Measurements from ENCODE around the gene GRID2.

The GRID2 gene

DNA sequence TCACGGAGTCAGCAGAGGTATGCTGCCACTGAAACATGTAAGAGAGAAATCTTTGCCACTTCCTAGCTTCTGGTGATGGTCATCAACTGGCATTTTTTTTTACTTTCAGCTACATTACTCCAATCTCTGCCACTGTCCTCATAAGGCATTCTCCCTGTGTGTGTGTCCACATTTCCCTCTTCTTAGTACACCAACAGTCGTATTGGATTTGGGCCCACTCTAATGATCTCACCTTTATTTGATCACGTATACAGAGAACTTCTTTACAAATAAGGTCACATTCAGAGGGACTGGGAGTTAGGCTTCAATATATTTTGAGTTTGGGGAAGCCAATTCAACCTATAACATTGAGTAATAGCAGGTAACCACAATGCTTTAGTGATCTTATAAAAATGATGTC lies 649.1 kb downstream of the GRID2 start:
- no peak for DNase-seq (ENCODE audit: low read depth in 2 of 2, low spot score in 1 of 2)

DNA sequence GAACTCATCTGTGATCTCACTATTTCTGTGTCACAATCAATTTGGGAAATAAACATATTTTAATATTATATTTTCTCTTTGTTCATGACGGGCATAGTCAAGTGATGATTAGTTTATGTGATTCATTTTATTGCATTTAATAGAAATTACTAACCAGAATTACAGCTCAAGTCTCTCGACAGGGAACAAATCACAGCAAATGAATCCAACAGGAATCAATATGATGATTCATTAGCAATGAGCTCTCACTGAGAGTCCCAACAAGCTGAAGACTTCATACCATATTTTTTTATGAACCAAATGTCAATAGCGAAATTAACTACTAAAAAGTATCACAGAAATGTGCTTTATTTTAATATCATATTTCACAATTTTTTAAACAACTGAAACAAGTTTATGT lies 649.7 kb downstream of the GRID2 start:
- no peak for DNase-seq (ENCODE audit: low read depth in 2 of 2, low spot score in 1 of 2)

DNA sequence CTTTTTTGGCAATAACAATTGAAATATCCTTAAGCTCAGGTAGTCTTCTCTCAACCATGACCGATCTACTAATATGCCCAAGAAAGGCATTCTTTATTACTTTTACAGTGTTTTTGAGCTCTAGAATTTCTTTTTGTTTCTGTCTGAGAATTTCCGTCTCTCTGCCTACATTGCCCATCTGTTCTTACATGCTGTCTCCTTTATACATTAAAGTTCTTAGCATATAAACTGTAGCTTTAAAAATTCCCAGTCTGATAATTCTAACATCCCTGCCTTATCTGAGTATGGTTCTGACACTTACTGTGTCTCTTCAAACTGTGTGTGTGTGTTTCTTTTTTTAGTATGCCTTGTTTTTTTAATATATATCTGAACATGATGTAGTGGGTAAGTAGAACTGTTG lies 658.1 kb downstream of the GRID2 start:
- no peak for DNase-seq (ENCODE audit: low read depth in 2 of 2, low spot score in 1 of 2)

DNA sequence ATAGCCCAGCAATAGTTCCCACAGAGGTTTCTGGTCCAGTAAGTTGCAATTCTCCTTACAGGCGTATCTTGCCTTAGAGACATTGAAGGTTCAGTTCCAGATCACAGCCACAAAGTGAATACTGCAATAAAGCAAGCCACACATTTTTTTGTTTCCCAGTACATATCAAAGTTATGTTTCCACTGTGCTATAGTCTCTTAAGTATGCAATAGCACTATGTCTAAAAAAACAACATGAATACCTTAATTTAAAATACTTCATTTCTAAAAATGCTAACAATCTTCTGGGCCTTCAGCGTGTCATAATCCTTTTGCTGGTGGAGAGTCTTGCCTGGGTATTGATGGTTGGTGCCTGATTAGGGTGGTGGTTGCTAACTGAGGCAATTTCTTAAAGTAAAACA lies 659.1 kb downstream of the GRID2 start:
- DNase-seq (ENCODE audit: low read depth in 2 of 2, low spot score in 1 of 2): no peak

DNA sequence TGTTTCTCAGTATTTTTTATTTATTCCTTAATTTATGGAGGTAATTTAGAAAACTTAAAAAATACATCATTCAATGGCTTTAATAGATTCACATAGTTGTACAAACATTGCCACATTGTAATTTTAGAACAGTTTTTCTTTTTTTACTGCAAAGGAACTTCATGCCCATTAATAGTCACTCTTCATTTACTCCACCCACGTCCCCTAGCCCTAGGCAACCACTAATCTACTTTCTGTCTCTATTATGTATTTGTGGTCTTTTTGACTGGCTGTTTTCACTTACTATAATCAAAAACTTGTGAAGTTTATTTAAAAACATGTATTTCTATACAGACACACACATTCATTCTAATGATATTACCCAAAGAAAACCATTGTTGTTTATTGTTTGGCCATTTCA lies 664.8 kb downstream of the GRID2 start:
- DNase-seq (ENCODE audit: low read depth in 2 of 2, low spot score in 1 of 2): no peak

DNA sequence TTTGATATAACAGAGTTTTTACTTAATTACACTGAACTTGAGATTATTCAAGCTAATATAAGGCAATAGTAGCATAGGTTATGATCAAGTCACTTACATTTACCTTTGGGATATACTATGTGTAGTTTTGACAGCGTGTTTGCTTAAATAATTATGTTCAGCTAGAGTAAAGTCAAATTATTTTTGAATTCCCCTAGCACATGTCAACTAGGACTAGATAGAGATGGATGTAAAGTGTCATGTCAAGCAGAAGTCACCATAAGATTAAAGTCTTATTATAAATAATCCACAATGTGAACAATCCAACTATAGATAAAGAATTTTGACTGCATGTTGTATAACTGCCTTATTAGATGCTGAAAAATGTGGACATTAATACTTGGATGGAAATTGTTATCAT lies 665.2 kb downstream of the GRID2 start:
- no peak for DNase-seq (ENCODE audit: low read depth in 2 of 2, low spot score in 1 of 2)

DNA sequence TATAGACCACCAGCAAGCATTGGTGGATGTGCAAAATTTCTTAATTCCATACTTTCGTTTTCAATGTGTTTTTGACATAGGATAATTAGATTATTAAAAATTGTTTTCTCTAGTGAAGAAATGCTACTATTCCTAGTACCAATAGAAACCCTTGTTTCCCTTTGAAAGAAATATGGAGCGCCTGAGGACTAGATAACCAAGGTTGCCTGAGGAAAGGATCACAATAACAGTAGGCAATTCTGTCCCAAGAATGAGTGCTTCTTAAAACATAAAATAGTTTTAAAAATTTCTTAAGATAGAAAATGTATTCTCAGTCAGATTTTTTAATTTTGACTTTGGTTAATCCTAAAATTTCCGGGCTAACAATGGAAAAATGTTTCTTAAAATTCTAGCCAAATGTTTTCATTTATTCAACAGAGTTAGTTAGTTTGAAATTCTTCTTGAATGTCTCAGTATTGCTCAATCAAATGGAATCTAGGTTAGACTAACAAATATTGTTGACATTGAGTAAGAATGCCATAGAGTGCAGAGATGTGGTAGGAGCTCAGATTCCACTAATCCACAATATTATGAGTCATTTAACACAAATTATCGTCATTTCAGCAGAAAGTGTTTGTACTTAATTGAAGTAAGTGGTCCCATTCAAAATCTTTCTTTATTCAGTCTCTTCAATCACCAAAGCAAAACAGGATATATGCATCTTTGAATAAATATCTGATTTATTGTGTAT lies 666.0 kb downstream of the GRID2 start:
- no peak for DNase-seq (ENCODE audit: low read depth in 2 of 2, low spot score in 1 of 2)

DNA sequence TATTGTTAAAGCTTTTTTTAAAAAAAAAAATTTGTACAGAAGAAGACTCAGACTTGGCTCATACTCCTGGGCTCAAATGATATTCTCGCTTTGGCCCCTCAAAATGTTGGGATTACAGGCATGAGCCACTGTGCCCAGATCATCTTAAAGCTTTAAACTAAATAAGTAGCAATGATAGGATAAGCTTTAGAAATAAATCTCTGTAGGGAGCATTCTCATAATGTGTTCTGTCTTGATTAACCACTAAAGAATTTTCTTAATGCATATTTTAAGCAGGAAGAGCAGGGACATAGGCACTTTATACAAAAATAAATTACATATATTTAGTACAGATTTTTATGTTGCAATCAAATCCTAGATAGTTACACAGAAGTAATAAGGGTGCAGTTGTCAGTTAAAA lies 667.2 kb downstream of the GRID2 start:
- DNase-seq (ENCODE audit: low read depth in 2 of 2, low spot score in 1 of 2): no peak

DNA sequence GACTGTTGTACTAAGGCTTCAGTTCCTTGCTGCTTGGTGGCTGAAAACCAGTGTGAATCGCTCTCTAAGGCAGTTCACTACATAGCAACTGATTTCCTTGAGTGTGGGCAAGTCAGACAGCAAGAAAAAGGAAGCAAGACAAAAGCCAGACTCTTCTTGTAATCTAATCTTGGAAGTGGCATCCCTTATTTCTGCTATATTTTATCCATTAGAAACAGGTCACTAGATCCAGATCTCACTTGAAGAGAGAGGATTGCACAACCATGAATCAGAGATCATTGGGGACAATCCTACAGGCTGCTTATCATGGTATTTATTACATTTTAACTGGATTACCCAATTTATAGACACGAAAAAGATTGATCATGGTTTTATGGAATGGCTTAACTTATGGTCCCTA lies 684.5 kb downstream of the GRID2 start:
- DNase-seq (ENCODE audit: low read depth in 2 of 2, low spot score in 1 of 2): no peak

DNA sequence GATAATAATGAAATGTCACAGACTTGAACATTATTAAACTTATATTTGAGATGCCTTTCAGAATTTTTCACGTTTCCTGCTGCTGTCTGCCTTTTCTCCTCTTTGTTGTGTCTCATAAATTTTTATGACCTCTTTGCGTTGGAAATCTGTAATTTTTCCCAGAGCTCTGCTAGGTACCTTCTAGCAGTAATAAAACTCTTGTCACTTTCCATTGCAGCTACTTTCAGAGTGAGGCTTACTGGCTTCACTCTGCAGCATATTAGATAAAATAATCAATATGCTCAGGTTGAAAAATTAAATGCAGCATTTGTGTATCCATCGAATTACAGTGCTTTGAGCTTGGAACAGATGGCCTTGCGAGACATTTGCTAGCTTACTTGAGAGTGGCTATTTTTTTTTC lies 689.0 kb downstream of the GRID2 start:
- DNase-seq (ENCODE audit: low read depth in 2 of 2, low spot score in 1 of 2): no peak

DNA sequence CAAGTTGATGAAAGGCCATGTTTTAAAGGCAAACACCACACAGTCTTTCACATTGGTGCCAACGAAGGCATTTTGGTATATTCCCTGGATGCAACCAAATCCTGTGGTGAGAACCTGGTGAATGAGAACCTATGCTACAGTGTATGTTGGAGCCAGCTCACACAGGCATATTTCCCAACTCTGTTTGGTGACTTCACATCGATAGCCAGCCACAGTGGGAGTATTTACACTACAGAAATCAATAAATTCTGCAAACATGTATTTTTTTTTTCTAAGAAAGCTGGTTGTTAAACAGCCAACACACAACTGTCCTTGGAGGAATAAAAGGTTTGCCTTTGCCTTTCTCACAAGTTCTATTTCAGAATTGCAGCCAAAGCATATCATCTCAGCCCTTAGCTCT lies 691.0 kb downstream of the GRID2 start:
- DNase-seq (ENCODE audit: low read depth in 2 of 2, low spot score in 1 of 2): no peak

DNA sequence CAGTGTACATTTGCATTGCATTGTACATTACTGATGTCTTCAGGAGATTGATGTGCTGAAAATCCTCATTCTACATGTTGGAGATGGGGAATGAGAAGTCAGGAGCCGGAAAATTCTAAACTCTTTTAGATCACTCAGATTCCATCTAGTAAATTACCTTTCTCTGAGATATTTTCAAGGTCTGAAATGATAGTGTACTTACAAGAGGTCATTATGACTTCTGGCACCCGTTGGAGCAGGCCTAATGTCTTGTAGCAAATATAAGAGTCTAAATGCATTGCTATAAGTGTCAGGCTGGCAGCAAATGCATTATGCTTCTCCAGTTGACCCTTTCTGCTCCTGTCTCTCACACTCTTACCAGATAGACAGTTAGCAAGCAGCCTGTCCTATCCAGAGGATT lies 692.8 kb downstream of the GRID2 start:
- DNase-seq (ENCODE audit: low read depth in 2 of 2, low spot score in 1 of 2): no peak

DNA sequence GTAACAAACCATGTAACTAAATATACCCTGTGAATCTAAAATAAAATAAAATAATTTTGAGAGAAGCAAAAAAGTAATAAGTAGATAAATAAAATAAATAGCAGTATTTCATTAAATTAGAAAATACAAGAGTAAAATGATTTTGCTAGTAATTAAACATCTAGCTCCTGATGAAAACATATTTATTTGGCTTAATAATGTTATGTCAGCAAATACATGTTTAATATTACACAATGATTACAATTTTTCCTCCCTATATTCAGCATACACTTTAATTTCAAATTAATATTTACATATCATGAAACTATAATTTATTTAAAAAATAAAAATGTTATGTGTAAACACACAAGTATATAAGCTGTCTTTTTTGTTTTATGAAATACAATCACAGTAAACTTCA lies 697.1 kb downstream of the GRID2 start:
- no peak for DNase-seq (ENCODE audit: low read depth in 2 of 2, low spot score in 1 of 2)

DNA sequence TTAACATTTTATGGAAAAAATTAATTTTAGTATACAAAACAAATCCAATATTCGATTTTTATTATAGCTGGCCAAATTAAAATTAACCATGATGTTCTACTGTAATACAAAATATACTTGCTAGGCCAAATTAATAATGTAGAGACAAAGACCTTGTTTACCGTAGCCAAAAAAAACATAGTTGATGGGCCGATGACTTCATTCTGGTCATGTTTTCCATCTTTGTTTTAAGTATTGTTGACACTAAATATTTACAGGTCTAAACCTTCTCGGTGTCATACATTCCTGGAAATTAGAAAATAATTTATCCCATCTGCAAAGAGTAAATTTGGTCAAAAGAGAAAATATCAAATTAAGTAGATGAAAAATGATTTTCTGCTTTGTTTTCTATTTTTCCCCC lies 698.5 kb downstream of the GRID2 start:
- no peak for DNase-seq (ENCODE audit: low read depth in 2 of 2, low spot score in 1 of 2)

DNA sequence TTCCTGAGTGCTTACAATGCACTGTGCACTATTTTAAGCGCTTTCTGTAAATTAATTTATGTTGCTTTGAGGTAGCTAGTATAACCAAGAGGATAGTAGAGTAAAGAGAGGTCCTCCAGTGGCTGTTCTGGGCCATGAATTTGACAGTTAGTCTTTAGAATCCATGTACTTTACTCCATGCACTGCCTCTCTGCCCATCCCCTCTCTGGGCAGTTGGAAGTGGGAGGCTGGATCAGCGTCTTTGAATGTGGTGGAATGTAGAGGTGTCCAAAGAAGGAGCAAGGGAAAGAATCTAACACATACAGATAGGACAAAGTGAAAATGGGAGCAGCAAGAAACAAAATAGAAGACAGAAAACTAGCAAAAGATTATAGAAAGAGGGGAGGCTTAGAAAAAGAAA lies 712.6 kb downstream of the GRID2 start:
- no peak for DNase-seq (ENCODE audit: low read depth in 2 of 2, low spot score in 1 of 2)

DNA sequence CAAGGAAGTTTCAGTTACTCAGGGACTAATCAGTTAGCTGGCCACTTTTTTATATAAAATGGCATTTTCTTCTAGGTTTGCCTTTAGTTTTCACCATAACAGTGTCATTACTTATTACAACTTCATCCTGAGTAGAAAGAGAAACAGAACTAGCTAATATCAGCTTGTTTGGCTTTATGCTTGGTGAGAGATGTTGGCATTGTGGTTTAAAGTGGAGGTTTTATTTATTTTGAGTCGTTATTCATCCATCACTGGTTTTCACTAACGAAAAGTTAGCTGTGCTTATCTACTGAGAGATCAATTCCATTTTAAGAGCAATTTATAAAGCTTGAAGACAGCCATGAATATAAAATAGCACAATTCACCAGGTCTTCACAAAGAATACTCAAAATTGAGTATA lies 714.5 kb downstream of the GRID2 start:
- no peak for DNase-seq (ENCODE audit: low read depth in 2 of 2, low spot score in 1 of 2)

DNA sequence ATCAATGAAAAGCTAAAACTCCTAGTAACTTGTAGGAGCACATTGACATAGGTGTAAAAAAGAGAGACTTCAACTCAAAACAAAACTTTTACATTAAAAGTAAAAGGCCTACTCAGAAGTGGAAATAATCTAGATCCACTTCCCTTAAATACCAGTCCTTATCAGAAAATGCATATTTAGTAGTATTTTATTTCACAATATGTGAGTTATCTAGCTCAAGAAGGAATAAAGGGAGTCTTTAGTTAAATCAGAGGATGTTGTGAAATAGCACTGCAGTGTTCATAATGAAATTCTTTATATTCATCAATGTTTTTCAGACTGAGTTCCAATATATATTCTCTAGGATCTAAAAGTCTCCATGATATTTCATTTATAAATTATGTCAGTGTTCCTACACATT lies 715.0 kb downstream of the GRID2 start:
- no peak for DNase-seq (ENCODE audit: low read depth in 2 of 2, low spot score in 1 of 2)

DNA sequence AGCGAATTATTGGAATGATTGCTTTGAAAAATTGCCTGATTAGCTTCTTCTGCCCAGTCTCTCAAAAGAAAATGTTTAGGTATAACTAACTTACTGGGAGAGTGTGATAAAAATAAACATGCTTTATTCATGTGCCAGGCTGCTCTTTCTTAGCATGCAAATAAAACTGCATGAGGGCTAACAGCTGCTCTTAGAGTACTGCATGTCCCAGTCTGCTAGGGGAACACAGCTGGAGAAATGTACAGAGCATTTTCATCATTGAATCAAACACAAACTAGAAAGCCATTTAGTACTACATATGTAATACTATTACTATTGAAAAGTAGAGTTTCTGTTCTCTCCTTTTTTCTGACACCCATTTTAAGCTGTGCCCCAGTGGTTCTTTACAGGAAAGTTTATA lies 726.0 kb downstream of the GRID2 start:
- DNase-seq (ENCODE audit: low read depth in 2 of 2, low spot score in 1 of 2): no peak

DNA sequence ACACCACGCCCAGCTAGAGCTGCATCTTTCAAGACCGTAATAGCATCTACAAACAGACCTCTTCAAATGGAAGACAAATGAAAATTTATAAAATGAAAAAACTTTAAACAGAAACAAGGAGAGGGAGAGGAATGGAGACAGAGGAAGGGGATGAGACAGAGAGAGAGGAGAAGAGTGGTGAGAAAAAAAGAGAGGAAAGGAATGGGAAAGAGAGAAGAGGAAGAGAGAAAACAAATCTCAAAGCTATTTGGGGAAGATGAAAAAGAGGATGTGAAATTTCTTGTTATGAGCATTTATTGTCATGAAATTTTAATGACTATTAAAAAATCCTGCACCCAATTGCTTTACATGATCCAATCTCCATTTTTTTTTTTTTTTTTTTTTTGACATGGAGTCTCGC lies 726.9 kb downstream of the GRID2 start:
- no peak for DNase-seq (ENCODE audit: low read depth in 2 of 2, low spot score in 1 of 2)

DNA sequence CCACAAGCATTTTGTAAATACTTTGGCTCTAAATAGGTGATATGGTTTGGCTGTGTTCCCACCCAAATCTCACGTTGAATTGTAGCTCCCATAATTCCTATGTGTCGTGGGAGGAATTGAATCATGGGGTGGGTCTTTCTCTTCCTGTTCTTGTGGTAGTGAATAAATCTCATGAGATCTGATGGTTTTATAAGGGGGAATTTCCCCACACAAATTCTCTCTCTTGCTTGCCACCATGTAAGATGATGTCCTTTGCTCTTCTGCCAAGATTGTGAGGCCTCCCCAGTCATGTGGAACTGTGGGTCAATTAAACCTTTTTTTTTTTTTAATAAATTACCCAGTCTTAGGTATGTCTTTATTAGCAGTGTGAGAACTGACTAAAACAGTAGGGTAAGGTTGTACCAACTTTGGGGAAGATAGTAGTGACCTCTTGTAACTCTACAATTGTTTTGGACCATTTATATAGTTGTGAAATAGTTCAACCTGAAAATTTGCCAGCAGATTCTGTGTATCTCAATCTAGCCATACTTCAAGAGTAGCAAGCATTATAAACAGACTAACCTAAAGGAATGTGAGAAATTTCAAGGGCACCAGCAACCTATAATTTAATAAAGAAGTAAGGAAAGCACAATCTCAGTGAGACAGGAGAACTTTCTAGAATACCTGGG lies 727.8 kb downstream of the GRID2 start:
- DNase-seq (ENCODE audit: low read depth in 2 of 2, low spot score in 1 of 2): no peak

DNA sequence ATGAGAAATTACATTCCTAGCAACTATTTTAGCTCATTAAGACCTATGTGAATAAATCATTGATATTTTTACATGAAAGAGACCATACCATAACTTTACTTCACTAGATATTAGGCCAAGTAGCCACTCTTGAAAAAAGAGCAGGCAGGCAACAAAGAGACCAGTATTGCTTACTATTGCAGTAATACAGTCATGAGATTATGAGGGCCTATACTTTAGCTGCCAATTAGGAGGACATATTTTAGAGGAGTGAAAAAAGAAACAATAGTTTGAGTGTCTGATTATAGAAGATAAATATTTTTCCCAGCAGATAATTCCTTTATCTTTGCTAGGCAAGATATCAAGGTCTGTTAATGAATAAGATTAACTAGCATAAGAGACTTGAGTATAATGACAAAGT lies 739.0 kb downstream of the GRID2 start:
- DNase-seq (ENCODE audit: low read depth in 2 of 2, low spot score in 1 of 2): no peak

DNA sequence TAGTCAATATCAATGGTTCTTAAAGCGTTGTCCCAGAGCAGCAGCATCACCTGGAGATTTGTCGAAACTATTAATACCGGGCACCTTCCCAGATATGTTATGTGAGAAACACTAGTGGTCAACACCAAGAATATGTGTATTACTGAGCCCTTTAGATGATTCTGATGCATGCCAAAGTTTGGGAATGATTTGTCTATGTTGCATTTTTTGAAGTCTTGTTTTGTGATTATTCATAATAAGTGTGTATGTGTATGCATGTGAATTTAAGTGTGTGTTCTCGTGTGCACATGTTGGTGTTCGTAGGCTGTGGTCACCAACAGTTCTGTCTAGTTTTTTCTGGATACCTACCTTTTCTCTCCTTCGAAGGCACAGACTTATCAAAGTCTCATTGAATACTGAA lies 749.4 kb downstream of the GRID2 start:
- DNase-seq (ENCODE audit: low read depth in 2 of 2, low spot score in 1 of 2): no peak

DNA sequence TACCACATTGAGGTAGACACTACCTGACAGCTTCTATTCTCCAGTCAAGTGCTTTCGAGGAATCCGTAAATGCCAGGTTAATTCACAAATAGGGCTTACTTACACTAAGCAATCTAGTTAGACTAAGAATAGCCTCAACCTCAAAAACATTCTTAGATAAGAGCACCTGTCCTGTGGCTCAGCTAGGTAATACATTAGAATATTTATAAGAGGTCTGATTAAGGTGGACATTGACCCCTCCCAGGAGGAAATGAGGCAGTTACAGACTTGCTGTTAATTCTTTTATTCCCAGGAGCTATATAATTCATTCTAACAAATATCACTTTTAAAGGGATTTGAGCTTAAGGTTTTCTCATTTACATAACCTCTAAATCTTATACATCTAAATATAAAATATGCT lies 758.1 kb downstream of the GRID2 start:
- no peak for DNase-seq (ENCODE audit: low read depth in 2 of 2, low spot score in 1 of 2)

Measured in stimulated activated CD8-positive, alpha-beta memory T cell treated with anti-CD3 and anti-CD28 coated beads, Interleukin-4, amount 100 ng/mL, for 1 hour (primary cell).